WTC11 (cell line): ENCODE data around the gene BRSK2. TPM values are rescaled to one million over a fixed set of nuclear protein-coding genes. Genes with fewer than 3 reads are reported as not detected.

Source experiments
- ATAC-seq: fragments of 200-7000 bp; cut with Tn5 transposase; 2 replicates; pipeline ENCODE4 v1.10.0; 2021; ENCODE audit warnings: mild to moderate bottlenecking, moderate library complexity
- CTCF ChIA-PET: fragments of 300-600 bp; sonication (Branson Sonifier 250); formaldehyde crosslinking; loops from one replicate; lab custom pipeline; 2021; ENCODE audit warnings: antibody characterized with exemption; lab: Charles Lee
- POLR2A ChIA-PET: fragments of 350-600 bp; sonication (Branson Sonifier 250); formaldehyde crosslinking; loops from one replicate; lab custom pipeline; 2021; ENCODE audit warnings: antibody characterized with exemption; lab: Charles Lee
- DNase-seq: peaks from one replicate; pipeline ENCODE4 v3.0.0; 2021; ENCODE audit warnings: low spot score
- H3K27ac Mint-ChIP-seq: 2 replicates; pipeline ENCODE4 v1.8.0; 2021; ENCODE audit warnings: mixed read lengths
- H3K27me3 Mint-ChIP-seq: 2 replicates; pipeline ENCODE4 v1.8.0; 2021; ENCODE audit warnings: low read depth, mild to moderate bottlenecking, moderate library complexity, mixed read lengths
- H3K36me3 Mint-ChIP-seq: 2 replicates; pipeline ENCODE4 v1.8.0; 2021; ENCODE audit warnings: mixed read lengths
- H3K4me1 Mint-ChIP-seq: 2 replicates; pipeline ENCODE4 v1.8.0; 2022; ENCODE audit warnings: mixed read lengths
- H3K4me3 Mint-ChIP-seq: 2 replicates; pipeline ENCODE4 v1.8.0; 2021; ENCODE audit warnings: mild to moderate bottlenecking, moderate library complexity, mixed read lengths
- H3K9me3 Mint-ChIP-seq: 2 replicates; pipeline ENCODE4 v1.8.0; 2021; ENCODE audit warnings: mixed read lengths
- CBFB ChIP-seq: sonication (generic); formaldehyde crosslinking; IDR thresholded peaks from 2 replicates; pipeline ENCODE4 v1.8.1; 2022; ENCODE audit warnings: mild to moderate bottlenecking, low read depth, missing genetic modification reagents
- ELF4 ChIP-seq: sonication (generic); formaldehyde crosslinking; IDR thresholded peaks from 2 replicates; pipeline ENCODE4 v1.8.1; 2022; ENCODE audit warnings: low read depth, mild to moderate bottlenecking, moderate library complexity, missing genetic modification reagents
- FOXJ3 ChIP-seq: sonication (generic); formaldehyde crosslinking; IDR thresholded peaks from 2 replicates; pipeline ENCODE4 v1.9.0; 2021; ENCODE audit warnings: missing genetic modification reagents, mild to moderate bottlenecking, borderline replicate concordance
- GTF2I ChIP-seq: fragments of 250-450 bp; sonication (Bioruptor Pico); conservative IDR thresholded peaks from 2 replicates; pipeline ENCODE4 v1.4.0; 2021; ENCODE audit warnings: mild to moderate bottlenecking
- JUN ChIP-seq: sonication (generic); formaldehyde crosslinking; IDR thresholded peaks from 2 replicates; pipeline ENCODE4 v1.8.0; 2023; ENCODE audit warnings: mild to moderate bottlenecking, missing genetic modification reagents
- MXD4 ChIP-seq: fragments of 250-450 bp; sonication (Bioruptor Pico); IDR thresholded peaks from 2 replicates; pipeline ENCODE4 v1.8.0; 2021; ENCODE audit warnings: mild to moderate bottlenecking, moderate library complexity, borderline replicate concordance
- MYBL2 ChIP-seq: sonication (generic); formaldehyde crosslinking; IDR thresholded peaks from 2 replicates; pipeline ENCODE4 v1.8.1; 2023; ENCODE audit warnings: mild to moderate bottlenecking, moderate library complexity, missing genetic modification reagents
- NFATC4 ChIP-seq: fragments of 250-450 bp; sonication (Bioruptor Pico); IDR thresholded peaks from 2 replicates; pipeline ENCODE4 v1.9.0; 2021; ENCODE audit warnings: mild to moderate bottlenecking
- NFE2L1 ChIP-seq: sonication (generic); formaldehyde crosslinking; IDR thresholded peaks from 2 replicates; pipeline ENCODE4 v1.8.1; 2023; ENCODE audit warnings: missing genetic modification reagents
- TEAD1 ChIP-seq: sonication (generic); formaldehyde crosslinking; IDR thresholded peaks from 2 replicates; pipeline ENCODE4 v1.8.0; 2022; ENCODE audit warnings: mild to moderate bottlenecking, missing genetic modification reagents
- TEAD4 ChIP-seq: sonication (generic); formaldehyde crosslinking; IDR thresholded peaks from 2 replicates; pipeline ENCODE4 v1.8.0; 2022; ENCODE audit warnings: mild to moderate bottlenecking, missing genetic modification reagents
- ZNF121 ChIP-seq: sonication (generic); formaldehyde crosslinking; IDR thresholded peaks from 2 replicates; pipeline ENCODE4 v1.8.0; 2023; ENCODE audit warnings: missing genetic modification reagents
- total RNA-seq: library from RNA; stranded (reverse); gene quantifications from 3 replicates; pipeline ENCODE4 v1.2.3, GENCODE V29; 2021
- TF ChIP-seq, protein P1 (sequence below): sonication (generic); formaldehyde crosslinking; IDR thresholded peaks from 2 replicates; pipeline ENCODE4 v1.8.1; 2023; ENCODE audit warnings: mild to moderate bottlenecking, missing genetic modification reagents, borderline replicate concordance
- TF ChIP-seq, protein P2 (sequence below): sonication (generic); formaldehyde crosslinking; IDR thresholded peaks from 2 replicates; pipeline ENCODE4 v1.8.1; 2022; ENCODE audit warnings: missing genetic modification reagents, borderline replicate concordance
- TF ChIP-seq, protein P3 (sequence below): fragments of 200-600 bp; IDR thresholded peaks from 2 replicates; pipeline ENCODE4 v1.8.0; 2022; ENCODE audit warnings: antibody characterized with exemption
- TF ChIP-seq, protein P4 (sequence below): sonication (generic); formaldehyde crosslinking; IDR thresholded peaks from 2 replicates; pipeline ENCODE4 v1.8.1; 2023; ENCODE audit warnings: mild to moderate bottlenecking, missing genetic modification reagents
- TF ChIP-seq, protein P5 (sequence below): fragments of 250-450 bp; sonication (Bioruptor Pico); conservative IDR thresholded peaks from 2 replicates; pipeline ENCODE4 v1.9.0; 2021; ENCODE audit warnings: mild to moderate bottlenecking
- TF ChIP-seq, protein P6 (sequence below): sonication (generic); formaldehyde crosslinking; conservative IDR thresholded peaks from 2 replicates; pipeline ENCODE4 v1.8.1; 2023; ENCODE audit warnings: mild to moderate bottlenecking, low read depth, missing genetic modification reagents, moderate library complexity

The BRSK2 gene
- total RNA-seq, 1 experiment from 2014 or later: 34.5 TPM

DNA sequence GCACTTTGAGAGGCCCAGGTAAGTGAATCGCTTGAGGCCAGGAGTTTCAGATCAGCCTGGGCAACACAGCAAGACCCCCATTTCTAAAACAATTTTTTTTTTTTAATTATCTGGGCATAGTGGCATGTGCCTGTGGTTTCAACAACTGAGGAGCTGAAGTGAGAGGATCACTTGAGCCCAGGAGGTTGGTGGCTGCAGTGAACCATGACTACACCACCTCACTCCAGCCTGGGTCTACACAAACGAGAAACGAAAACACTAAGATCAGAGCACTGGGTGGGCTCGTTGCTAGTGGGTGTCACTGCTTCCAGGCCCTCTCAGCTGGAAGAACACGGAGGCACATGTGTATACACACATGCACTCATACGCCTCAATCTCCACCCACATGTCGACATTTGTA is 100.9 kb downstream of the BRSK2 start (continued):
- no peak for TF ChIP-seq NFATC4 (CRISPR knock-in tag)
- TF ChIP-seq, protein P1, sequence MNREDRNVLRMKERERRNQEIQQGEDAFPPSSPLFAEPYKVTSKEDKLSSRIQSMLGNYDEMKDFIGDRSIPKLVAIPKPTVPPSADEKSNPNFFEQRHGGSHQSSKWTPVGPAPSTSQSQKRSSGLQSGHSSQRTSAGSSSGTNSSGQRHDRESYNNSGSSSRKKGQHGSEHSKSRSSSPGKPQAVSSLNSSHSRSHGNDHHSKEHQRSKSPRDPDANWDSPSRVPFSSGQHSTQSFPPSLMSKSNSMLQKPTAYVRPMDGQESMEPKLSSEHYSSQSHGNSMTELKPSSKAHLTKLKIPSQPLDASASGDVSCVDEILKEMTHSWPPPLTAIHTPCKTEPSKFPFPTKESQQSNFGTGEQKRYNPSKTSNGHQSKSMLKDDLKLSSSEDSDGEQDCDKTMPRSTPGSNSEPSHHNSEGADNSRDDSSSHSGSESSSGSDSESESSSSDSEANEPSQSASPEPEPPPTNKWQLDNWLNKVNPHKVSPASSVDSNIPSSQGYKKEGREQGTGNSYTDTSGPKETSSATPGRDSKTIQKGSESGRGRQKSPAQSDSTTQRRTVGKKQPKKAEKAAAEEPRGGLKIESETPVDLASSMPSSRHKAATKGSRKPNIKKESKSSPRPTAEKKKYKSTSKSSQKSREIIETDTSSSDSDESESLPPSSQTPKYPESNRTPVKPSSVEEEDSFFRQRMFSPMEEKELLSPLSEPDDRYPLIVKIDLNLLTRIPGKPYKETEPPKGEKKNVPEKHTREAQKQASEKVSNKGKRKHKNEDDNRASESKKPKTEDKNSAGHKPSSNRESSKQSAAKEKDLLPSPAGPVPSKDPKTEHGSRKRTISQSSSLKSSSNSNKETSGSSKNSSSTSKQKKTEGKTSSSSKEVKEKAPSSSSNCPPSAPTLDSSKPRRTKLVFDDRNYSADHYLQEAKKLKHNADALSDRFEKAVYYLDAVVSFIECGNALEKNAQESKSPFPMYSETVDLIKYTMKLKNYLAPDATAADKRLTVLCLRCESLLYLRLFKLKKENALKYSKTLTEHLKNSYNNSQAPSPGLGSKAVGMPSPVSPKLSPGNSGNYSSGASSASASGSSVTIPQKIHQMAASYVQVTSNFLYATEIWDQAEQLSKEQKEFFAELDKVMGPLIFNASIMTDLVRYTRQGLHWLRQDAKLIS: no peak
- TF ChIP-seq FOXJ3 (CRISPR knock-in tag): no peak
- no peak for TF ChIP-seq JUN (CRISPR knock-in tag)
- TF ChIP-seq, all 79 proteins: peak for 0

DNA sequence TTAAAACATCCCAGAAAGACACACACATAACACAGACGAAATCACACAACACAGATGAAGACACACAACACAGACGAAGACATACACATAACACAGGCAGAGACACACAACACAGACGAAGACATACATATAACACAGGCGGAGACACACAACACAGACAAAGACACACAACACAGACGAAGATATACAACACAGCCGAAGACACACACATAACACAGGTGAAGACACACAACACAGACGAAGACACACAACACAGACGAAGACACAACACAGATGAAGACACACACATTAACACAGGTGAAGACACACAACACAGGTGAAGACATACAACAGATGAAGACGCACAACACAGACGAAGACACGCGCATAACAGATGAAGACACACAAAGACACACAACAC is 101.6 kb downstream of the BRSK2 start:
- peaks cover 9% of the 10 kb centered on the region for H3K9me3 Mint-ChIP-seq
- peaks cover under 1% of the 10 kb centered on the region; the same call in 1 of the 2 replicates for H3K4me1 Mint-ChIP-seq
- DNase-seq (no peak), ATAC-seq (no peak)
- peaks cover 9% of the 10 kb centered on the region for H3K36me3 Mint-ChIP-seq
- CTCF ChIA-PET: interaction anchor here (1.0 to 1.2 kb wide), 2 partner anchors 10 to 14 kb away, joined by 3 to 5 read pairs; no protein-coding TSS in a partner anchor
- no peak for TF ChIP-seq MYBL2 (CRISPR knock-in tag)
- TF ChIP-seq NFE2L1 (CRISPR knock-in tag): 0 out of 2 replicates have a peak, but pooled peaks have one; percentile 40
- H3K4me3 Mint-ChIP-seq: no peak overlapping the region
- POLR2A ChIA-PET: no interaction called here
- no peak overlapping the region for H3K27ac Mint-ChIP-seq
- no peaks in the 10 kb centered on the region for H3K27me3 Mint-ChIP-seq

DNA sequence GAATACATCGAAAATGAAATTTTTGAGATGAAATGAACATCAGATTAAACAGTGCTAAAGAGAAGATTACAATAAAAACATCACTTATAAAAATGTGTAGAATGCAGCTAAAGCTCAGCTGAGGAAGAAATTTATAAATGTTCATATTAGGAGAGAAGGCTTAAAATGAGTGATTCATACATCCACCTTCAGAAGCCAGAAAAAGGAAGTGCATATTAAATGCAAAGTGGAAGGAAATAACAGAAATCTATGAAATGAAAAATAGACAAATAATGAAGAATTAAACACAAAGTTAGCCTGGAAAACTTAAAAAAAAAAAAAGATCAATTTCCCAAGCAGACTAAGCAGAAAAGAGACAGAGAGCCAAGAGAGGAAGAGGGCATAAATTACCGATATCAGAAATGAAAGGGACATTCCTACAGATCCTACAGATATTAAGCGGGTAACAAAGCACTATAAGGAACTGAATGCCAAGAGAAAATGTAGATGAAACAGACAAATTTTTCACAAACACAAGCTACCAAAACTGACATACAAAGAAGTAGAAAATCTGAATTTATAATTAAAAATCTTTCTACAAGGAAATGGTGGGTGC is 104.0 kb downstream of the BRSK2 start:
- Mint-ChIP-seq H3K27me3 (no peaks in the 10 kb centered on the region; the same call in 1 of the 2 replicates), H3K36me3 (peaks cover 10% of the 10 kb centered on the region), H3K4me3 (no peak overlapping the region), H3K27ac (no peak overlapping the region), H3K9me3 (peaks cover 12% of the 10 kb centered on the region), H3K4me1 (peaks cover 16% of the 10 kb centered on the region)
- CTCF ChIA-PET: interaction anchor here (1.2 to 2.7 kb wide), 3 partner anchors 12 to 53 kb away, joined by 3 to 8 read pairs (median 5); no protein-coding TSS in a partner anchor
- ATAC-seq (no peak), DNase-seq (no peak)
- POLR2A ChIA-PET: no interaction called here
- TF ChIP-seq ZNF121: no peak
- TF ChIP-seq, protein P2, sequence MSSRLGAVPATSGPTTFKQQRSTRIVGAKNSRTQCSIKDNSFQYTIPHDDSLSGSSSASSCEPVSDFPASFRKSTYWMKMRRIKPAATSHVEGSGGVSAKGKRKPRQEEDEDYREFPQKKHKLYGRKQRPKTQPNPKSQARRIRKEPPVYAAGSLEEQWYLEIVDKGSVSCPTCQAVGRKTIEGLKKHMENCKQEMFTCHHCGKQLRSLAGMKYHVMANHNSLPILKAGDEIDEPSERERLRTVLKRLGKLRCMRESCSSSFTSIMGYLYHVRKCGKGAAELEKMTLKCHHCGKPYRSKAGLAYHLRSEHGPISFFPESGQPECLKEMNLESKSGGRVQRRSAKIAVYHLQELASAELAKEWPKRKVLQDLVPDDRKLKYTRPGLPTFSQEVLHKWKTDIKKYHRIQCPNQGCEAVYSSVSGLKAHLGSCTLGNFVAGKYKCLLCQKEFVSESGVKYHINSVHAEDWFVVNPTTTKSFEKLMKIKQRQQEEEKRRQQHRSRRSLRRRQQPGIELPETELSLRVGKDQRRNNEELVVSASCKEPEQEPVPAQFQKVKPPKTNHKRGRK (CRISPR knock-in tag): no peak
- TF ChIP-seq TEAD4 (CRISPR knock-in tag): no peak
- TF ChIP-seq, protein P3, sequence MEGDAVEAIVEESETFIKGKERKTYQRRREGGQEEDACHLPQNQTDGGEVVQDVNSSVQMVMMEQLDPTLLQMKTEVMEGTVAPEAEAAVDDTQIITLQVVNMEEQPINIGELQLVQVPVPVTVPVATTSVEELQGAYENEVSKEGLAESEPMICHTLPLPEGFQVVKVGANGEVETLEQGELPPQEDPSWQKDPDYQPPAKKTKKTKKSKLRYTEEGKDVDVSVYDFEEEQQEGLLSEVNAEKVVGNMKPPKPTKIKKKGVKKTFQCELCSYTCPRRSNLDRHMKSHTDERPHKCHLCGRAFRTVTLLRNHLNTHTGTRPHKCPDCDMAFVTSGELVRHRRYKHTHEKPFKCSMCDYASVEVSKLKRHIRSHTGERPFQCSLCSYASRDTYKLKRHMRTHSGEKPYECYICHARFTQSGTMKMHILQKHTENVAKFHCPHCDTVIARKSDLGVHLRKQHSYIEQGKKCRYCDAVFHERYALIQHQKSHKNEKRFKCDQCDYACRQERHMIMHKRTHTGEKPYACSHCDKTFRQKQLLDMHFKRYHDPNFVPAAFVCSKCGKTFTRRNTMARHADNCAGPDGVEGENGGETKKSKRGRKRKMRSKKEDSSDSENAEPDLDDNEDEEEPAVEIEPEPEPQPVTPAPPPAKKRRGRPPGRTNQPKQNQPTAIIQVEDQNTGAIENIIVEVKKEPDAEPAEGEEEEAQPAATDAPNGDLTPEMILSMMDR: no peak
- TF ChIP-seq MXD4 (CRISPR knock-in tag): no peak
- TF ChIP-seq, protein P4, sequence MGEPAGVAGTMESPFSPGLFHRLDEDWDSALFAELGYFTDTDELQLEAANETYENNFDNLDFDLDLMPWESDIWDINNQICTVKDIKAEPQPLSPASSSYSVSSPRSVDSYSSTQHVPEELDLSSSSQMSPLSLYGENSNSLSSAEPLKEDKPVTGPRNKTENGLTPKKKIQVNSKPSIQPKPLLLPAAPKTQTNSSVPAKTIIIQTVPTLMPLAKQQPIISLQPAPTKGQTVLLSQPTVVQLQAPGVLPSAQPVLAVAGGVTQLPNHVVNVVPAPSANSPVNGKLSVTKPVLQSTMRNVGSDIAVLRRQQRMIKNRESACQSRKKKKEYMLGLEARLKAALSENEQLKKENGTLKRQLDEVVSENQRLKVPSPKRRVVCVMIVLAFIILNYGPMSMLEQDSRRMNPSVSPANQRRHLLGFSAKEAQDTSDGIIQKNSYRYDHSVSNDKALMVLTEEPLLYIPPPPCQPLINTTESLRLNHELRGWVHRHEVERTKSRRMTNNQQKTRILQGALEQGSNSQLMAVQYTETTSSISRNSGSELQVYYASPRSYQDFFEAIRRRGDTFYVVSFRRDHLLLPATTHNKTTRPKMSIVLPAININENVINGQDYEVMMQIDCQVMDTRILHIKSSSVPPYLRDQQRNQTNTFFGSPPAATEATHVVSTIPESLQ: no peak
- TF ChIP-seq, protein P5, sequence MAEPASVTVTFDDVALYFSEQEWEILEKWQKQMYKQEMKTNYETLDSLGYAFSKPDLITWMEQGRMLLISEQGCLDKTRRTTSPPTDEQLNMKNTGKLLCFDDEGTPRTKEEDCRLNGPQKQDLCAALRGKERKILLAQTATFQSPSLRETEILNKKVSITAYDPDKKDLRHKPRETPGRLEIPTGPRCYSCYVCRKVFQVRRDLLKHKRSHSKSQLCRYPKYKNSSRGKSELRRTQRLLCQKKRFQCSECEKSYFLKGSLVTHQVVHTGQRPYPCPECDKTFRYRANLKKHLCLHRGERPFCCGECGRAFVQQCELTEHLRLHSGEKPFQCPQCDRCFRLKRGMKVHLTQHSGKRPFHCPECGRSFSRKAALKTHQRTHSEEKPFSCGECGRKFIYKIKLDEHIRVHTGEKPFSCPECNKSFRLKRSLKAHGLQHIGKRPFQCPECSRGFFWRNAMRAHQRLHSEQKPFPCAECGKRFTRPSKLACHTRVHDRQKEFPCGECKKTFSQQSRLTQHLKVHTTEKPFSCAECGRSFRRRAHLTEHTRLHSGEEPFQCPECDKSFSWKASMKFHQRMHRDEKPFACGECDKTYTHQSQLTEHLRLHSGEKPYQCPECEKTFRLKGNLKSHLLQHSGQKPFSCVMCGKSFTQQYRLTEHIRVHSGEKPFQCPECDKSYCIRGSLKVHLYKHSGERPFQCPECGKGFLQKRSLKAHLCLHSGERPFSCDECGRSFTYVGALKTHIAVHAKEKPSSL: no peak
- no peak for TF ChIP-seq GTF2I (CRISPR knock-in tag)
- TF ChIP-seq, protein P6, sequence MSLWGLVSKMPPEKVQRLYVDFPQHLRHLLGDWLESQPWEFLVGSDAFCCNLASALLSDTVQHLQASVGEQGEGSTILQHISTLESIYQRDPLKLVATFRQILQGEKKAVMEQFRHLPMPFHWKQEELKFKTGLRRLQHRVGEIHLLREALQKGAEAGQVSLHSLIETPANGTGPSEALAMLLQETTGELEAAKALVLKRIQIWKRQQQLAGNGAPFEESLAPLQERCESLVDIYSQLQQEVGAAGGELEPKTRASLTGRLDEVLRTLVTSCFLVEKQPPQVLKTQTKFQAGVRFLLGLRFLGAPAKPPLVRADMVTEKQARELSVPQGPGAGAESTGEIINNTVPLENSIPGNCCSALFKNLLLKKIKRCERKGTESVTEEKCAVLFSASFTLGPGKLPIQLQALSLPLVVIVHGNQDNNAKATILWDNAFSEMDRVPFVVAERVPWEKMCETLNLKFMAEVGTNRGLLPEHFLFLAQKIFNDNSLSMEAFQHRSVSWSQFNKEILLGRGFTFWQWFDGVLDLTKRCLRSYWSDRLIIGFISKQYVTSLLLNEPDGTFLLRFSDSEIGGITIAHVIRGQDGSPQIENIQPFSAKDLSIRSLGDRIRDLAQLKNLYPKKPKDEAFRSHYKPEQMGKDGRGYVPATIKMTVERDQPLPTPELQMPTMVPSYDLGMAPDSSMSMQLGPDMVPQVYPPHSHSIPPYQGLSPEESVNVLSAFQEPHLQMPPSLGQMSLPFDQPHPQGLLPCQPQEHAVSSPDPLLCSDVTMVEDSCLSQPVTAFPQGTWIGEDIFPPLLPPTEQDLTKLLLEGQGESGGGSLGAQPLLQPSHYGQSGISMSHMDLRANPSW (CRISPR knock-in tag): no peak
- TF ChIP-seq FOXJ3 (CRISPR knock-in tag): no peak
- no peak for TF ChIP-seq CBFB (CRISPR knock-in tag)
- TF ChIP-seq TEAD1 (CRISPR knock-in tag): no peak
- no peak for TF ChIP-seq ELF4 (CRISPR knock-in tag)
